SJCRH30 (cell line): ENCODE results near the gene TBC1D24. TPM values are rescaled to one million over a fixed set of nuclear protein-coding genes. Genes with fewer than 3 reads are reported as not detected.
A peak's percentile ranks its signal among the peaks of the same experiment; 100 is the strongest.

Experiments used
- DNase-seq, 2 experiments: peaks; one replicate each; pipeline ENCODE4 v3.0.0-alpha.2; 2015 to 2020
- H3K27ac ChIP-seq: fragments of 250-450 bp; sonication (Bioruptor Pico); 2 replicates; pipeline ENCODE4 v1.5.1; 2020; ENCODE audit warnings: mild to moderate bottlenecking, moderate library complexity
- H3K27me3 ChIP-seq: fragments of 250-450 bp; sonication (Bioruptor Pico); 2 replicates; pipeline ENCODE4 v1.5.1; 2020; ENCODE audit warnings: mild to moderate bottlenecking, moderate library complexity
- H3K36me3 ChIP-seq: fragments of 250-450 bp; sonication (Bioruptor Pico); 2 replicates; pipeline ENCODE4 v1.5.1; 2020; ENCODE audit warnings: mild to moderate bottlenecking, moderate library complexity
- H3K4me1 ChIP-seq: fragments of 250-450 bp; sonication (Bioruptor Pico); 2 replicates; pipeline ENCODE4 v1.5.1; 2020; ENCODE audit warnings: mild to moderate bottlenecking, moderate library complexity
- H3K4me3 ChIP-seq: fragments of 250-450 bp; sonication (Bioruptor Pico); 2 replicates; pipeline ENCODE4 v1.5.1; 2020; ENCODE audit warnings: mild to moderate bottlenecking, moderate library complexity
- H3K9me3 ChIP-seq: fragments of 250-450 bp; sonication (Bioruptor Pico); replicated peaks from 2 replicates; pipeline ENCODE4 v1.5.1; 2020; ENCODE audit warnings: mild to moderate bottlenecking, moderate library complexity
- total RNA-seq: library from RNA; depleted of rRNA; stranded (reverse); fragments of >200 nt; shearing (Covaris generic); gene quantifications from 2 replicates; pipeline ENCODE4 v1.2.3, GENCODE V29; 2014

TBC1D24 gene
- total RNA-seq, 1 experiment from 2014 or later: 21.8 TPM

DNA sequence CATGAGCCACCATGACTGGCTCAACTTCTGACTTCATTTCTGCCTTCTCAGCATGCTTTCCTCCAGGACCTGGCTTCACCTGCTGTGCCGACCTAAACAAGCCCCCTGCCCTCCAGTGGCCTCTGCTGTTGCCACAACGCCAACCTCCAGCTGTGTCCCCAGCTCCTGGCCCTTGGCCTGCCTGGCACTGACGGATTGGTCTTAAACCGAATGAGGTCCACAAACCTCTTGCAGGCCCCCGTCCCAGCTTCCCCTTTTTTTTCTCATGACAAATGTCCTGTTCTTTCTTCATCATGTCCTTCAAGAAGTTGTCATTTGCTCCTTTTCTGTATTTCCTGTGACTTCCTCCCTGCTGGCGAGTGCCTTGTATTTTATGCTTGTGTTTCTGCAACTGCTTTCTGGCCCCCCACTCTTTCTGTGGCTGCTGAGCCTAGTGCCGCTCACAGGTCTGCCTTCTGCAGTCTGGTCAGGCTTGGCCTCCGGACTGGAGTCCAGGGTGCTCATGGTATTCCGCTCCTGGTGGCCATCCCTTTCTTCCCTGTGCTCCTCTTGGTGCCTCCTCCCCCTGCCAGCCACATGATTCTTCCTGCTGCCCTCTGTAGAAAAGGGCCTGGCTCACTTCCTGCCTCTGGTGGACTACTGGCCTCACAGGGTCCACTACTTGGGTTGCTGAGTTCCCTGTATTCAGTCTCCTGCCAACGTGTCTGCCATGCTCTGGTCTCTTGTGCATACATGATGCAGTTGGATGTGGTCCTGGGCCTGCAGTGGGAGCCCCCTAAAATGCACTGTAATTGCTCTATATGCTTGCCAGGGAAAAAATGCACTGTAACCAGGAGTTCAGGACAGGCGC lies 41.7 kb downstream of the TBC1D24 start:
- Histone ChIP-seq H3K27ac (no peak overlapping the region), H3K4me3 (no peak overlapping the region), H3K4me1 (peaks cover 12% of the 10 kb centered on the region; the same call in 1 of the 2 replicates), H3K9me3 (no peaks in the 10 kb centered on the region), H3K36me3 (no peaks in the 10 kb centered on the region), H3K27me3 (no peaks in the 10 kb centered on the region)
- DNase-seq: no peak

- peaks cover 11% of the 10 kb centered on the region; the same call in 1 of the 2 replicates for H3K4me1 ChIP-seq
- no peak for DNase-seq
- no peak overlapping the region for H3K27ac ChIP-seq
- no peak overlapping the region for H3K4me3 ChIP-seq
- no peaks in the 10 kb centered on the region for H3K9me3 ChIP-seq
- H3K27me3 ChIP-seq: no peaks in the 10 kb centered on the region
- no peaks in the 10 kb centered on the region for H3K36me3 ChIP-seq
Measured at GRCh38 chr16:2517954-2518605, 43.2 kb downstream of the TBC1D24 start.

GRCh38 chr16:2518823-2519710 lies 44.1 kb downstream of the TBC1D24 start:
- Histone ChIP-seq H3K27me3 (no peaks in the 10 kb centered on the region), H3K36me3 (no peaks in the 10 kb centered on the region), H3K4me3 (no peak overlapping the region), H3K27ac (no peak overlapping the region), H3K9me3 (no peaks in the 10 kb centered on the region), H3K4me1 (peaks cover 9% of the 10 kb centered on the region; the same call in 1 of the 2 replicates)
- DNase-seq: no peak

GRCh38 chr16:2519711-2520080 lies 44.8 kb downstream of the TBC1D24 start:
- no peaks in the 10 kb centered on the region for H3K27me3 ChIP-seq
- no peak overlapping the region for H3K27ac ChIP-seq
- peak overlapping the region; percentile 75; the same call in 1 of the 2 replicates for H3K4me3 ChIP-seq
- no peak for DNase-seq
- peaks cover 9% of the 10 kb centered on the region; the same call in 1 of the 2 replicates for H3K4me1 ChIP-seq
- H3K36me3 ChIP-seq: no peaks in the 10 kb centered on the region
- H3K9me3 ChIP-seq: no peaks in the 10 kb centered on the region

DNA sequence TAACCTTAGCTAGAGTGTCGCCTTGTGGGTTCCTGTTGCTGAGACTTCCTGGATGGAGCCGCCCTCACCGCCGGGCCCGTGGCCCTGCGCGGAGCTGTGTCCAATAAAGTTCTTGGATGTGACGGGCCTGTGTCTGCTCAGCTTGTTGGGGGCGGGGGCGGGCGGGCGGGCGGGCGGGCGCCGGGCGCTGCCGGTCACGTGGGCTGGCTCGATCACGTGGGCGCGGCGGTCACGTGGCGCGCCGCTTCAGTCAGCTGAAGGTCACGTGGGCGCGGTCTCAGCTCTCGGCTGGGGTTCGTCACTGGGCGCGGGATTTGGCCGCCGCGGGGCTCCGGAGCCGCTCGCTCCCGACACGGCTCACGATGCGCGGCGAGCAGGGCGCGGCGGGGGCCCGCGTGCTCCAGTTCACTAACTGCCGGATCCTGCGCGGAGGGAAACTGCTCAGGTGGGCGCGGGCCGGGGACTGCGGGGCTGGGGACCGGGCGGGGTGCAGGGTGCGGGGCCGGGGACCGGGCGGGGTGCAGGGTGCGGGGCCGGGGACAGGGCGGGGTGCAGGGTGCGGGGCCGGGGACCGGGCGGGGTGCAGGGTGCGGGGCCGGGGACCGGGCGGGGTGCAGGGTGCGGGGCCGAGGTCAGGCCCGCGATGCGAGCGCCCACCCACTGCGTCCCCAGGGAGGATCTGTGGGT lies 45.3 kb downstream of the TBC1D24 start, which contains the start of gene AMDHD2:
Gene AMDHD2, plus strand, starts transcription at position 275 of the 687 bp plus-strand sequence. Its CDS starts 88 bp downstream, at position 363.
- Histone ChIP-seq H3K27me3 (no peaks in the 10 kb centered on the region), H3K4me3 (peak within 1 kb of the TSS; percentile 75), H3K27ac (no peak within 1 kb of the TSS), H3K4me1 (peaks cover 4% of the 10 kb centered on the region; the same call in 1 of the 2 replicates), H3K36me3 (no peaks in the 10 kb centered on the region), H3K9me3 (no peaks in the 10 kb centered on the region)
- peak; percentile 87 to 88 for DNase-seq

DNA sequence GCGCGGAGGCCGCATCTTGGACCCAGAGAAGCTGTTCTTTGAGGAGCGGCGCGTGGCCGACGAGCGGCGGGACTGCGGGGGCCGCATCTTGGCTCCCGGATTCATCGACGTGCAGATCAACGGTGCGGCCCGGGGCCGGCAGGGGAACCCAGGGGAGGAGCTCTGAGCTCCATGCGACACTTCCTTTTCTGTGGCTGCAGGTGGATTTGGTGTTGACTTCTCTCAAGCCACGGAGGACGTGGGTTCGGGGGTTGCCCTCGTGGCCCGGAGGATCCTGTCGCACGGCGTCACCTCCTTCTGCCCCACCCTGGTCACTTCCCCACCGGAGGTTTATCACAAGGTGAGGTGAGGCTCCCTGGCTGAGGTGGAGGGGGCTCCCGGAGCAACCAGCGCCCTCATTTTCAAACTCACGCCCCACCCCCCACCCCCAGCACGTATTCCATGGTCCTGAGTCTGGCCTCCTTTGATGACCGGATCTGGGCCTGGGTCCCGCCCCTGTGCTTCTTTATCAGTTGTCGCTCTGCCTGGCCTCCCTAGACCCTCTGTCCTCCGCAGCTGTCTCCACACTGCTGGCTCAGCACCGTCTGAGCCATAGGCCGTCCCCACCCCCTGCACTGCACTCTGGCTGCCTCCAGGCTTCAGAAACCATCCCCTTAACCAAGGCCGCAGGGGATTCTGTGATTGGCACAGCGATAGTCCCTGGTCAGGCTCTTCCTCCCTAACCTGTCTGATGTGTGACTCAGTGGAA lies 46.0 kb downstream of the TBC1D24 start:
- no peaks in the 10 kb centered on the region for H3K4me1 ChIP-seq
- peak overlapping the region; percentile 75 for H3K4me3 ChIP-seq
- no peaks in the 10 kb centered on the region for H3K9me3 ChIP-seq
- no peaks in the 10 kb centered on the region for H3K36me3 ChIP-seq
- H3K27ac ChIP-seq: no peak overlapping the region
- no peaks in the 10 kb centered on the region for H3K27me3 ChIP-seq
- DNase-seq: no peak

GRCh38 chr16:2523801-2524231 lies 48.9 kb downstream of the TBC1D24 start:
- H3K4me3 ChIP-seq: no peak overlapping the region
- H3K27ac ChIP-seq: no peak overlapping the region
- DNase-seq: no peak
- H3K9me3 ChIP-seq: no peaks in the 10 kb centered on the region
- no peaks in the 10 kb centered on the region for H3K27me3 ChIP-seq
- no peaks in the 10 kb centered on the region for H3K36me3 ChIP-seq
- H3K4me1 ChIP-seq: no peaks in the 10 kb centered on the region

DNA sequence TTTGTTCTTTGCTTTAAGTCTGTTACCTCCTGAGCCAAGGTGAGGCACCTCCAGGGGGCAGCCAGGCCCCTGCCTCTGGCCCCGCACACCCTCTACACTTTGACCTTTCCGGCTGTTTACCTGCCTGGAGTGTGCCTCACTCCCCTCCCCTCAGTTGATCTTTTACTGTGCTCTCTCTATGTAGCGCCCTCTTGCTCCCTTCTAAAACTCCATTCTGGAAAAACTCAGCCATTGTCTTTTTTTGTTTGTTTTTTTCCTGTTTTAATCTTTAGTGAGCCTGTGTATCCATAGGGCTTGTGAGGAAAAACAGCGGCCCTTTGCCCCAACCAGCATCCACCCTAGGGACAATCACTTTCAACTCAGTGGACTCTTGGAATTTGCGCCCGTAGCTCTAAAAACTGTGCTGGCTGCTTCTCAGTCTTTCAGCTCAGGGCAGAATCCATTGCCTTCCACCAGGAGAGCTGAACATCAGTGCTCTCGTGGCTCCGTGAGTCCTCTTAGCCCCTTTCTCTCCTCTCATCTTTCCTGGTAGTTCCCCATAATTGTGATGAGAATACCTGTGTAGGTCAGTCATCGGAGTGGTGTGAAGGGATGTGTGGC lies 49.5 kb downstream of the TBC1D24 start:
- DNase-seq: no peak
- no peaks in the 10 kb centered on the region for H3K36me3 ChIP-seq
- H3K27me3 ChIP-seq: no peaks in the 10 kb centered on the region
- no peaks in the 10 kb centered on the region for H3K4me1 ChIP-seq
- H3K4me3 ChIP-seq: no peak overlapping the region
- H3K9me3 ChIP-seq: no peaks in the 10 kb centered on the region
- H3K27ac ChIP-seq: no peak overlapping the region

DNA sequence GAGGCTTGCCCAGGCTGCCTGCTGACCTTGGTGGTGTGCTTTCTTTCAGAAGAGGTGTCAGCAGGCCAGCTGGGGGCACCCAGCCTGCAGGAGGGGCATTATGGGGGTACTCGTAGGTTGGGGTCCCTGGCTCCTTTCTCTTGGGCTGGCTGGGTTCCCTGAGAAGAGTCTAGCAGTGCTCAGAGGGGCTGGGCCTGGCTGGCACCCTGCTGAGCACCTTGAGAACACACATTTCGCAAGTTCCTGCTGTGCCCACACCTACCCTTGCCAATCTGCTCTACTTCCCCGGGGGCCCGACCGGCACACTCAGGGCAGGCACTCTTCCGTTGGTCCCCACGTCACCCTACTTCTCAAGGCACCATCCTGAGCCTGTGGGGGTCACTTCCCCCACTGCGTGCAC lies 51.2 kb downstream of the TBC1D24 start:
- no peak overlapping the region for H3K27ac ChIP-seq
- DNase-seq: peak in 1 of 2 experiments; percentile 1
- no peaks in the 10 kb centered on the region for H3K9me3 ChIP-seq
- no peaks in the 10 kb centered on the region for H3K36me3 ChIP-seq
- H3K4me3 ChIP-seq: no peak overlapping the region
- H3K27me3 ChIP-seq: no peaks in the 10 kb centered on the region
- no peaks in the 10 kb centered on the region for H3K4me1 ChIP-seq

DNA sequence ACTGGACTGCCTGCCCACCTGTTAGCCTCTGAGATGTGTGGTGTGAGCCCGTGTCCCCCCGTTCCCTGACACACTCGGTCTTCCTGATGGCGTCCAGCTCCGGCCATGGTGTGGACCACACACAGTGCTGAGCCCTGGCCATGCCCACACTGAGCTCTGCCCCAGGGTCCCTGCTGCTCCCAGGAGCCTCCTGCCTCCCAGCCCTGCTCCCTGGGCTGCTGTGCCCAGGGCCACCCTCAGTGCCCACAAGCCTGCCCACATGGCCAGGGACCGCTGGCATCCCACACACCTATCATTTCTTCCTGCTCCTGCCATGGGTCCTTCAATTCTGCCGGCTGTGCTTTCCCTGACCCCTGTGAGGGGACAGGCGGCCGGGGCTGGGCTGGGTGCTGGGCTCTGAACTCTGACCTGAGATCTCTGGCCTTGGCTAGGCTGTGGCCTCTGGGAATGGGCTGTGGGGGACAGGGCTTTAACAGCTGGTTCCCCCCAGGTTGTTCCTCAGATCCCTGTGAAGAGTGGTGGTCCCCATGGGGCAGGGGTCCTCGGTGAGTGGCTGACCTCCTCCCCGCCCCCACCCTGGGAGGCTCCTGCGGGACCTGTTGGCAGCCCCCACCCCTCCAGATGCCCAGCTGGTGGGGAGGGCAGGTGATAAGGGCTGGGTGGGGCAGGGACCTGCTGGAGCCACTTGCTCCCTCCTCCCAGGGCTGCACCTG lies 52.3 kb downstream of the TBC1D24 start:
- no peaks in the 10 kb centered on the region for H3K4me1 ChIP-seq
- no peak overlapping the region for H3K4me3 ChIP-seq
- H3K9me3 ChIP-seq: no peaks in the 10 kb centered on the region
- no peak for DNase-seq
- H3K27ac ChIP-seq: no peak overlapping the region
- H3K27me3 ChIP-seq: no peaks in the 10 kb centered on the region
- no peaks in the 10 kb centered on the region for H3K36me3 ChIP-seq

DNA sequence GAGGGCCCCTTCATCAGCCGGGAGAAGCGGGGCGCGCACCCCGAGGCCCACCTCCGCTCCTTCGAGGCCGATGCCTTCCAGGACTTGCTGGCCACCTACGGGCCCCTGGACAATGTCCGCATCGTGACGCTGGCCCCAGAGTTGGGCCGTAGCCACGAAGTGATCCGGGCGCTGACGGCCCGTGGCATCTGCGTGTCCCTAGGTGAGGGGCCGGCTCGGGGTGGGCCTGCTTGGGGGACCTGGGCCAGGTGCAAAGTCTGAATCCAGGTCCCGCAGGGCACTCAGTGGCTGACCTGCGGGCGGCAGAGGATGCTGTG lies 52.8 kb downstream of the TBC1D24 start:
- H3K36me3 ChIP-seq: no peaks in the 10 kb centered on the region
- H3K27me3 ChIP-seq: no peaks in the 10 kb centered on the region
- H3K4me3 ChIP-seq: no peak overlapping the region
- no peak for DNase-seq
- H3K4me1 ChIP-seq: peaks cover 4% of the 10 kb centered on the region; the same call in 1 of the 2 replicates
- no peak overlapping the region for H3K27ac ChIP-seq
- H3K9me3 ChIP-seq: no peaks in the 10 kb centered on the region

- Histone ChIP-seq H3K27me3 (no peaks in the 10 kb centered on the region), H3K4me1 (peaks cover 4% of the 10 kb centered on the region; the same call in 1 of the 2 replicates), H3K4me3 (no peak overlapping the region), H3K36me3 (no peaks in the 10 kb centered on the region), H3K27ac (no peak overlapping the region), H3K9me3 (no peaks in the 10 kb centered on the region)
- DNase-seq: no peak
Measured at GRCh38 chr16:2528161-2529060, 53.5 kb downstream of the TBC1D24 start.
